NOMO-1 treated with DMSO at 0.1 percent for 48 hours (cell line): ENCODE results near the gene SLC26A9.

Experiments
- DNase-seq: peaks from one replicate; lab custom pipeline; 2025; ENCODE audit not compliant: unreplicated experiment; lab: John Stamatoyannopoulos, UW

The SLC26A9 gene

DNA sequence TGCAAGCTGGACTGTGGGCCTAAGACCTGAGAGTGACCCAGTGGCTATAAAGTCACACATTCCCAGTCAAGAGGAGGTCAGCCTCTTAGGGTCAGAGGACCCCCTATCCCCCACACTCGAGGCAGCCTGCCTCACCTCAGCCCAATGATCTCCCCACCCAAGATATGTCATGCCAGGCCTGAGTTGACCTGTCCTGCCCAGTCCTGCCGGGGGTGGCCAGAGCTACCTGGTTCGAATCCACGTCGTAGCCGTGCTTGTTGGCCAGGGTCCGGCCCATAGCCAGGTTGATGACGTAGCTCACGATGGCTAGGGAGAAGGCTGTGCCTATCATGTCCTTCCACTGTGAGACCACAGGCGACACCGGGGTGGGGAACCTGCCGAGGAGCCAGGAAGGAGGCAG, 15.6 kb downstream of the SLC26A9 start:
- no peak for DNase-seq

DNA sequence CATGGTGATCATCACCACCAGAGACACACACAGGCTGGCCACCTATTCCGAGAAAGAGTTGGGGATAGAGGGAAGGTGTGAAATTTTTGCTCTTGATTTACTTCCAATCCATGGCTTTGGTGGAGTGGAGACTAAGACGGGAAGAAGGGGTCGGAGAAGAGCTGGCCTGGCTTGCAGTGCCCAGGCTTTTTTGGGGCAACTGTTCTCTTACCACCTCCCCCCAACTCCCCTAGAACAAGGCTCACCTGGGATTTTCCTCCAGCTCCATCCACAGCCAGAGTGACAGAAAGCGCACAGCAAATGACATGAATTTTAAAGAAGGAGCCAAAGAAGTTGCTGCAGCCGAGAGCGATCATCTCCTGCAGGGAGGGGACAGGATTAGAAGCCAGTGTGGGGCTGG, 16.0 kb downstream of the SLC26A9 start:
- no peak for DNase-seq

DNA sequence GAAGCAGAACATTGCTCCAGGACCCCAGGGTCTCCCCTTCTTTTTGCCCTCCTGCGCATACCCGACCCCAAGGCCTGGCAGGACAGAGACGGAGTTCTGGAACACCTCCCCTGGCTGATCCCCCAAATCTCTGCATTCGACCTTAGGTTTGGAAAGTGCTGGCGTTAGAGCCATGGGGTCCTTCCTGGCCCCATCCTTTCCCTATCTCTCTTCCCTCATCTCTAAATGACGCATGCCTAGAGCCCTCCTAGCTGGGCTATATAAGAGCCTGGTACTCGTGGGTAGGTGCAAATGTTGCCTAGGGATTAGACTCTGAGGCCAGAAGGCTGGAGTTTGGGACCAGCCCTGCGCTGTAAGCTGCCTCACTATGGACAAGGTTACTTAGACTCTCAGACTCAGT, 16.6 kb downstream of the SLC26A9 start:
- DNase-seq: no peak

DNA sequence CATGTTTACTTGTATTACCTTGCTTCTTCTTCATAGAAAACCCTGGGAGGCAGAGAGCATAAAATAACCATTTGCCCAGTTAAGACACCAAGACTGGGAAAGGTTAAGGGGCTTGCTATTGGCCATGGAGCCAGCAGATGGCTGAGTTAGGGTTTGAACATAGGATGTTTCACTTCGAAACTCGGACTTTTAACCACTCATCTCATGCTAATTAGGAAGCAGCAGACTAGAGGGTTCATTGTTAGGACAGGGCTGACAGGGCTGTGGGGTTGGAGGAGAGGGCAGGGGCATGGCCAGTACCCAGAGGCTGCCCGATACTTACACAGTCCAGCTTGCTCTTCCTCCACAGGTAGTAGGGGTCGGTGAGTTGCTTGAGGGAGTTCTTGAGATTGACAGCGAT, 17.0 kb downstream of the SLC26A9 start:
- DNase-seq: no peak

DNA sequence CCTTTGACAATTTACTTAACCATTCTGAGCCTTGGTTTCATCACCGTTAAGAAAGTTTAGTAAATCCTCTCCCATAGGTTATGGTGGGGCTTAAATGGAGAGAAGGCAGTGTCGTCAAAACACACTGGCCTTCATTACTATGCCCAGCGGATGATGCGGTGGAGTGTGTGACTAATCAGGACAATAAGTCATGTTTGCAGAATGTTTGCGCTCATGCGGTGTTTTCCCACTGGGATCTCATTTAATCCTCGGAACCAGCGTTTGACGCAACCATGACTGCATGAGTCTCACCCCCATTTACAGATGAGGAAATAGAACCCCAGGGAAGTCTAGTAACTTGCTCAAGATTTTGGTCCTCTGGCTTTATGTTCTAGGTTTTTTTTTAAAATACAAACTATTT, 17.5 kb downstream of the SLC26A9 start:
- DNase-seq: no peak

DNA sequence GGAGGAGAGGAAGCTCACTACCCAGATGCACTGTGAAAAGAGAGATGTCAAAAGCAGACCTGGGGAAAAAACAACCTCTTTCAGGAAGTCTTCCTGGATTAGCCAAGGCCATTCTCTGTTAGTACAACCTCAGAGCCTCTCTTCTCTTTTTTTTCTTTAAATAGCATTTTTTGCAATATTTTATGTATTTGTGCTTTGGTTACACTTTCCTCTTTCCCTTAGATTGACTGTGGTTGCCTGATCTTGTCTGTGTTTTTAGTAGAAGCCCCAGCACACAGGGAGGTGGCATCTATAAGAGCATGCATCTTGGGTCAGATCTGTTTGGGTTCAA, 18.8 kb downstream of the SLC26A9 start:
- peak; percentile 81 for DNase-seq

DNA sequence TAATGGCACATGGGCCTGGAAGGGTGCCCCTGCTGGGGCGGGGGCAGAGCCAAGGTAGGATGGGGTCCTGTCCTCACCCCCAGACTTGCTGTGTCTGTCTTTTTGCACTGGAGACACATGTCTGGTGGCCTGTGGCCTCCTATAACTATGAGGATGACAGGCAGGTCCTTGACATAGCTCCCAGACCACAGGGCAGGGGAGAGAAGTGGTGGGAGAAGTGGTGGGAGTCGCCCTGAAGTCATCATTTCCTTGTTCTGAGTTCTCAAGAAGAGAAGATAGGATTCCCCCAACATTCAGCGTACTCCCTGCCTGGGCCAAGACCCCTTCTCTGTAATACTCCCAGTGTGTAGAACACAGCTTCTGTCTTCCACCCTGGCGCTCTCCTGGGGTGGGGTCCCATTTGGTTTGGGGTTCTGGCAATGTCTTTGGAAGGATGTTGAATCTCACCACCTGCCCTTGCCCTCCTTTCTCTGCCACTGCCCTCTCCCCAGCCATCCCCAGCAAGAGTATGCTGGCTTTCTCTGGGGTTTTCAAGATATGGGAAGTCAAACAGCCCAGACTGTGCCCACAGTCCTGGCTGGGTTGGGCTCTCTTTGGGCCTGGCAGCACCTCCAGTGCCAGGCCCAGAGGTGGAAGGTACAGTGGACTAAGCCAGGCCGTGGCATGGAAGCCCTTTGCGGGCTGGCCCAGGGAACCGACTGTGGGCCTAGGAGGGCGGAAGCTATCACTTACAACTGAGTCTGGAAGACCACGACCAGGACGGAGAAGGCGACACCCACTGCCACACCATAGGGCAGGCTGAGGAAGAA, 19.4 kb downstream of the SLC26A9 start:
- DNase-seq: no peak

DNA sequence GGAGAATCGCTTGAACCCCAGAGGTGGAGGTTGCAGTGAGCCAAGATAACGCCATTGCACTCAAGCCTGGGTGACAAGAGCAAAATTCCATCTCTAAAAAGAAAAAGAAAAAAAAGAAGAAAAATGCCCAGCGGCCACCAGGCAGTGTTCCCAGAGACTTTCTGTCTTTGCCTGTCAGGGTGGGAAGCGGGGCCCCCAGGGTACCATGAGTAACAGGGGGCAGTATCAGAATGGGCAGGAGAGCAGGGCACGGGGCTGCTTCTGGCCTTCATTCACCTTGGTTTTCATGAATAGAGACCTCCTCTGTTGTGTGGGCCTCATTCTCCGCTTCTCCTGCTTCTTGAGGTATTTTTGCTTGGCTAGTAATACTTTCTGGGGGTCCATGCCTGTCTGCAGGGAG, 20.4 kb downstream of the SLC26A9 start:
- DNase-seq: no peak

DNA sequence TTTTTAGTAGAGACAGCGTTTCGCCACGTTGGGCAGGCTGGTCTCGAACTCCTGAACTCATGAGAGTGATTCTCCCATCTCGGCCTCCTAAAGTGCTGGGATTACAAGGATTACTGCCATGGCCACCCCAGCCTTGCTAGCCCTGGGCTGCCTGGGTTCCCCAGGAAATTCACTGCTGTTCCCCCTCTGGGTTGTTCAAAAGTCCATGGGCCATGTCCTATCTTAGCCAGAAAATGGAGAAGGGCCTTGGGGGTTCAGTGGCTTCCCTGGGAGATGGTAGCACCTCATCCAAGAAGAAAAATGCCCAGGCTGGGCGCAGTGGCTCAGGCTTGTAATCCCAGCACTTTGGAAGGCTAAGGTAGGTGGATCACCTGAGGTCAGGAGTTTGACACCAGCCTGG, 20.9 kb downstream of the SLC26A9 start:
- no peak for DNase-seq

DNA sequence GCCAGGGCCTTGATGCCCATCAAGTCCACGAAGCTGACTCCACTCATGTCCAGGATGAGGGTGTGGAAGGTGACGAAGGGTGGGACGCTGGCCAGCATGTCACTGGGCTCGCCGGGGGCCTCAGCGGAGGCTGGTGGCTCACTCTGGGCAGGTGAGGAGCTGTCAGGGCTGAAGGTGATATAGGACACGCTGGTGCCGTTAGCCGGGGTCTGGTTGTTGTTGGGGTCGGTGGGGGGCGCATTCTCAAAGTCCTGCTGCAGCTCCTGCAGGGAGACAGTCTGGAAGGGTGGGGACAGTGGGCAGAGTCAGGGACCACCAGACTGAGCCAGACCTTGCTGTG, 21.7 kb downstream of the SLC26A9 start:
- no peak for DNase-seq

DNA sequence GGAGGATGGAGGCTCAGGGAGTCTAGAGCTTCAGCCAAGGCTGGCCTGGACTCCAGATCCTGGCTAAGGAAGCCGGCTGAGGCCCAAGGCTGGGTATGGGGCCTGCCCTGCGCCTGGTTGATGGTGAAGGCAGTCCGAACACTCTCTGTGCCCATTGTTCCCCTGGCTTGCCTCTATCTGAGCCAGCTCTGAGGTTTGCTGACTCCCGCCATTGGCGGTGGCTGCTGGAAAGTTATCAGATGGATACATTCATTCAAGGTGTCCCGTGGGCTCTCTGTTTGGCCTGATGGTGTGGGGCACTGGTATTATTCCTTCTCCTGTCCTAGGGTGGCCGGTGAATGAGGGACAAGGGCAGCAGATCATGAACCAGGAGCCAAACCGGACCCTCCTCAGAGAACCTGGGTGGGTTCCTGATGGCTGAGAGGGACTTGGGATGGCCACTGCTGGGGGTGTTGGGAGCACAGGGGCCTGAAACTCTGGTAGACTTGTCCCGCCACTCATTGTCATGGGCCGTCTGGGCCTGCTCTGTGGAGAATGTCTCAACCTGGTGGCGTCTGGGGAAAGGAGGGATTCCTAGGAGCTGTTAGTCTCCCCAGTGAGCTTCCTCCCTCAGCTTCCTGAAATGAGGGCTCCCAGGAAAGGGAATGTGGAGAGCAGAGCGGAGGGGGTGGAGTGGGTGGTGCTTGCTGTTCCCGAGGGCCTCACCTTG, 22.2 kb downstream of the SLC26A9 start:
- DNase-seq: no peak

DNA sequence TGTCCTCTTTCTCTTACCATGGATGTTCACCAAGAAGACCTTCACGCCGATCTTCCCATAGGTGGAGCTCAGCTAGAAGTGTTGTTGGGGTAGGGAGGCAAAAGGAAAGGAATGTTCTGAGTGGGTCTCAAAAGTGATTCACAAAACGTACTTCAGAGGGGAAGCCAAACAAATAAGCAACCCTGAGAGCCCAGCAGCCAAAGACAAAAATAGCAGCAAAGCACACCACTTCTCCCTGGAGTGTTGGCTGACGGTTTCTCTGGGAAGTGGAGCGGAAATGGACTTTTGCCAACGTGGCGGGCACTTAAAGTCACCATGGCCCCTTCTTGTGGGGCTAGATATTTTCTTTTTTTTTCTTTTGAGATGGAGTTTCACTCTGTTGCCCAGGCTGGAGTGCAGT, 23.1 kb downstream of the SLC26A9 start:
- DNase-seq: no peak

DNA sequence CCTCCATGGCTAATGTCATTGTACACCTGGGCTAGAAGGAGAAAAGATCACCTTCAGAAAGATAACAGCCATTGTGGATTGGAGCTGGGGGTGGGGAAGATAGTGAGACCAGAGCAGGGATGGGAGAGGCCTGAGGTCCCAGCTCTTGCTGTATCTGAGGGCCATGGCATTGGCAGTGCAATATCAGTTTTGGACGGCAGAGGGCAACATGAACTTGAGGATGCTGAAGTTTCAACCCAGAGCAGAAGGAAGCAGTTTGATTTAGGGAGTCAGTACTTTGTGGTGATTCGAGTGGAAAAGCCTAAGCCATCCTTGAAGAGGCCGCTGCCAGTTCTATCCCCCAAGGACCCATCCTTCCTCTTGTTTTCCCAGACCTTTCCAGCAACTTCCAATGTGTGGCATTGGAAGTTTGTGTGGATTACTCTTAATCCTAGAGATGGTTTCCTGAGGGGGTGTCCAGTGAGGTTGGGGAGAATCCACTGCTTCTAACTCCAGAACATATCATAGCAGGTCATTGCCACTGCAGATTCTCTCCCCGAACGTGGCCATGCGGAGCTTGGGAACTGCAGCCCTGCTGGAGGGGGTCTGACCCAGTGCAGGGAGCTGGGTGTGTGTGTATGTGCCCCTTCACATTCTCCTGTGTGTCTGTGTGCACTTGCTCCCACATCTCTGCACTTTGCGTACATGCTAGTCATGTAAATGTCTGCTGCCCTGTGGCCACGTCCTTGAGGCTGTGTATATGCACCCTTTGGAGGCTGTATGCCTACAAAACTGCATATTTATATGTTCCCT, 24.1 kb downstream of the SLC26A9 start:
- DNase-seq: peak; percentile 74

DNA sequence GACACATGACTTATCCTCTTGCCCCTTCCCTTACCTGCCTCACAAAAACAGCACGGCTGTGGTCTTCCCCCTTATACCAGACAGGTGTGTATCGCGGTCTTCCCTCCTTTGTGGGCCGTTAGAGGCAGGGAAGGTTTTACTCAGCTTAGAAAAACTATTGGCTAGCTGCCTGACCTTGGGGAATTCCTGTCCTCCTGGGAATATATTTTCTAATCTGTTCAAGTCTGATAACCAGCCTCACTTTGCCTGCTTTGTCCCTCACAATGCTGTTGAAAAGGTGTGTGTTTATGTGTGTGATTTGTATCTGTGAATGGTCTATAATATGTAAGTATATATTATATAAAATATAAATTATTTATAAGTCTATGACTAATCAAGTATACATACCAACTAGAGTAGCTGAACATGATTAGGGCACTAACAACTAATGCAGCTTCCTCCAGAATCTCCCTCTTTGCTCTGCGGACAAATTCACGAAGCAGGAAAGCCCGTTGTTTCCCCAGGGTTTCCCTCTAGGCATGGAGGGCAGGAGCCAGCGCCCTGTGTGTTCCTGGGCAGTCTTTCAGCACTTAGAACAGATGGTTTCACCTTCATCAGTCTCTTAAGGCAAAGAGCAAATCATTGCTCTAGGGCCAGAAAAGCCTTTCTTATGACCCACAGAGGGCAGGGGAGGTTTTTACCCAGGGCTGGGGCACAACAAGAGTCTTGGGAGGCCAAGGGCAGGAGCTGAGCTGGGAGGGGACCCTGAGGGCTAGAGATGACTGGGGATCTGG, 25.6 kb downstream of the SLC26A9 start:
- DNase-seq: no peak

DNA sequence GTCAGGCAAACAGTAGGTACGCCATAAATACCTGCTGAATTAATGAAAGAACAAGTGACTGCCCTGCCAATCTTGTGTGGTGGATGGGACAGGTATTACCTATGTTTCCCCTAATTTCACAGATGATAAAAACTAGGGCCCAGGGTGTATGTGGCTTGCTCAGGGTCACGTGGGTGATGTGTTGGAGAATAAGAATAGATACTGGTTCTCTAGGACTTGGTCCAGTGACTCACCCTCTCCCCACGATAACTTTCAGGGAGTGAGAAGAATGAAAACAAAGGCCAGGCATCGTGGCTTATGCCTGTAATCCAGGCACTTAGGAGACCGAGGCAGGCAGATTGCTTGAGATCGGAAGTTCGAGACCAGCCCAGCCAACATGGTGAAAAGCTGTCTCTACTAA, 26.7 kb downstream of the SLC26A9 start:
- DNase-seq: no peak

DNA sequence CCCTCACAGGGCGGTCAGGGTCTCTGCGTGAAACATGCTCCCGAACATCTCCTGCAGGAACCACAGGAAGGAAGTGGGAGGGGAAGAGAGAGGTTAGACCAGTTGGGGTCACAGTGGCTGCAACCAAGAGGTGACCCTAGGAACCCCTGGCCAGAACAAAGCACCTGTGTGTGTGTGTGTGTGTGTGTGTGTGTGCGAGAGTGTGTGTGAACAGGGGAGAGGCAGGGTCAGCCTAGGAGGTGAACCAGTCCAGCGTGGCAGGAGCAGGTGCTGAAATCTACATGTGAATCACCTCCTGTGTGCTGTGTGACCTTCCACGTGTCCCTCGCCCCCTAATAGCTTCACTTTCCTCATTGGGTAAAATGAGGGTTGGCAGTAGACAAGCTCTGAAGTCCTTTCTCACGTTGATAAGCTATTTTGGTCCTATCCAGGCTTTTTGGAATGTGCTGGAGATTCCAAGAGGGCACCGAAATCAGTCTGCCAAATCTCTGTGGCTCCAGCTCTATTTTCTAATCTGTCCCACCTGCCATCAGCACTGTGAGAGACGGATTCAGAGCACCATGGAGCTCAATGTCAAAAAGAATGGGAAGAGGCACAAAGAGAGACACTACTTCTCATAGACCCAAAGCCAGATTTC, 27.8 kb downstream of the SLC26A9 start:
- no peak for DNase-seq

DNA sequence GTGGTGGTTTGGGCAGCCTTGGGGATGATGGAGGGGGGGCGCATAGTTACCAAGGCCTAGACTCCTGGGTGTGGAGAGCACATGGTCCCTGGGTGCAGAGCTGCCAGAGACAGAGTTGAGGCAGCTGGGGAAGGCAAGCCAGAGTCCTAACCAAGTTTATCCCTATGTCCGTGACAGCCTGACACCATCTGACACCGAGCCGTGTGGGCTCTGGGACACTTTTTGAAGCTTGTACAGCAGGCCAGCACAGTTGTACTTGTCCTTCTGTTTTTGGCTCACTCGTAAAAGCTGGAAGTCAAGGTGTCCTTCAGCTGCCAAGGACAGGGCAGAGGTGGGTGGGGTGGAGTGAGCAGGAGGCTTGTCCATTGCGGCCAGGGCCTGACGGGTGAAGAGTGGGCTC, 28.5 kb downstream of the SLC26A9 start:
- no peak for DNase-seq

DNA sequence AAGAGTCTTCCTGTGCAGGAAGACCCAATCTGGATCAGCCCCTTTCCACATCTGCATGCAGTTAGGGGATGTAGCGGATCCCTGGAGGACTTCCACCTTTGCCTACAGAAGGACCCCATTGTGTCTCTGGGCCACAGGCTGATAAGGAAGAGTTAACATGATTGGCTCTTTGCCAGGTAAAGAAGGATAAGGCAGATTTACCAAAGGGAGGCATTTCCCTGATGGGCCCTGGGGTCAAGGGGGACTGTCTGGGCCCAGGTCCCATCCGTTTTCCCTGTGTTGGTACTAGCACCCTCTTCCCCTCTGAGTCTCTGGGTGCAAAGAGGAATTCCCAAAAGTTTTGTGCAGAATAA, 29.1 kb downstream of the SLC26A9 start:
- no peak for DNase-seq

DNA sequence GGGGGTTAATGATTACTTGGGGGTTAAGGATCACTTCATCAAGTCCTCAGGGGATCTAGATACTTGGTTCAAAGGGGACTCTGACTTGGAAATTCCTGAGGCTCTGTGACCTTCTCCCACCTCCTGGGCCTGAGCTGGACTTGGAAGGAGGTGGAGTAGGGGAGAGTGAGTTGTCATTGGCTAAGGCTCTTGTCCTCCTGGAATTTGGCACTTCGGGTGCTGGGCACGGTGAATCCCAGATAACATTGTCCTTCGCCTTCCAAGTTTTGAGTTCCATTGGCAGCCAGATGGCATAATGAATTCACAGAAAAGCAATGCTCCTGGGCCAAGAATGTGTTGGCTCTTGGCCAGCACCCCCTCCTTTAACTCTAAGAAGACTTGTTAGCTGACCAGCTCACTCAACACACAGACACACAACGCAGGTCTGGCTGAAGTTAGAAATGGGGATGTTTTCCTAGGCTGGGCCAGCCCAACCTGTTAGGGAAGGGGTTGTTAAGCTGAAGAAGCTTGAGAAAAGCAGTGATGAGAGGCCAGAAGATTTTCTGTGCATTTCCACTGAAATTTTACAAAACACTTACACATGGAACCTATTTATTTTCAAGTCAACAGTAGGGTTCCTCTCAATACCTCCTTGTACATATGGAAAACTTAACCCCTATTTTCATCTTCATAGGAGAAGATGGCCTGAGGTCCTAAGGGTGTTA, 29.7 kb downstream of the SLC26A9 start:
- no peak for DNase-seq

DNA sequence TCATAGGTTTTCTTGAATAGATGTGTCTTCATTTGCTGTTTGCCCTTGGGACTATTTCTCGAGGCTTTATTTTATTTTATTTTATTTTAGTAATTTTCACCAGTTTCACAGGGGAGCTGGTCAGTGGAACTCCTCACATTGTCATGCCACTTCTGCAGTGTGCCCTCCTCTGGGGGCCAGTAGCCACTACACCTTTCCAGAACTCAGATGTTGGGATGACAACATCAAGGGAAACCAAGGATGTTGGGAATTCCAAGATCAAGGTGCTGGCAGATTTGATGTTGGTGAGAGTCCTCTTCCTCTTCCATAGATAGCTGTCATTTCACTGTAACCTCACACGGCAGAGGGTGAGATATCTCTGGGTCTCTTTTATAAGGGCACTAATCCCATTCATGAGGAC, 35.5 kb downstream of the SLC26A9 start:
- no peak for DNase-seq
